NCI-H345 treated with DMSO at 0.1 percent for 48 hours (cell line): Measurements from ENCODE around the gene RAD52.

ENCODE experiments used
- DNase-seq: peaks from one replicate; lab custom pipeline; 2025; ENCODE audit not compliant: unreplicated experiment; lab: John Stamatoyannopoulos, UW

Gene RAD52

GRCh38 chr12:879641-880040 lies 69.9 kb downstream of the RAD52 start:
- DNase-seq: no peak

GRCh38 chr12:873954-874353 lies 75.5 kb downstream of the RAD52 start:
- no peak for DNase-seq

- DNase-seq: no peak
Observed at GRCh38 chr12:870378-870777, 79.1 kb downstream of the RAD52 start.

- DNase-seq: no peak
Observed at GRCh38 chr12:868722-869121, 80.8 kb downstream of the RAD52 start.

- DNase-seq: no peak
Observed at GRCh38 chr12:867905-868304, 81.6 kb downstream of the RAD52 start.

GRCh38 chr12:865614-866013 lies 83.9 kb downstream of the RAD52 start:
- no peak for DNase-seq

GRCh38 chr12:863285-863684 lies 86.2 kb downstream of the RAD52 start:
- DNase-seq: no peak

GRCh38 chr12:862303-862911 lies 87.1 kb downstream of the RAD52 start:
- DNase-seq: no peak
